H1 (cell line): ENCODE data around the gene CASZ1. TPM values are rescaled to one million over a fixed set of nuclear protein-coding genes. Genes with fewer than 3 reads are reported as not detected.

Source experiments
- CTCF ChIA-PET: fragments of 300-600 bp; sonication (Branson Sonifier 250); formaldehyde crosslinking; loops from one replicate; lab custom pipeline; 2021; ENCODE audit not compliant: partially characterized antibody; lab: Charles Lee
- POLR2A ChIA-PET: fragments of 300-600 bp; sonication (Branson Sonifier 250); formaldehyde crosslinking; loops from one replicate; lab custom pipeline; 2021; ENCODE audit warnings: inconsistent platforms; ENCODE audit not compliant: partially characterized antibody; lab: Charles Lee
- DNase-seq, 2 experiments: peaks; one replicate each; pipeline versions ENCODE4 v3.0.0 to v3.0.0-alpha.2; 2010 to 2022; ENCODE audit warnings: low spot score in 2 of 2, low read depth in 1 of 2, mixed read lengths in 1 of 2
- FAIRE-seq: peaks from 2 replicates; lab custom pipeline; 2011; peaks lifted over from hg19 to GRCh38; lab: Jason Lieb, UNC
- H2AFZ ChIP-seq: 2 replicates; pipeline ENCODE4 v1.8.1; 2012; ENCODE audit warnings: low read length, inconsistent platforms
- H2AK5ac ChIP-seq: 2 replicates; pipeline ENCODE4 v1.6.1; 2013; ENCODE audit warnings: low read depth, low read length
- H2BK120ac ChIP-seq: replicated peaks from 2 replicates; pipeline ENCODE3; 2013; ENCODE audit warnings: low read depth, low read length, inconsistent platforms
- H2BK12ac ChIP-seq: 2 replicates; pipeline ENCODE4 v1.6.1; 2013; ENCODE audit warnings: low read depth, low read length
- H2BK15ac ChIP-seq: 2 replicates; pipeline ENCODE4 v1.6.1; 2013; ENCODE audit warnings: low read length
- H2BK20ac ChIP-seq: 2 replicates; pipeline ENCODE4 v1.6.1; 2013; ENCODE audit warnings: low read length
- H2BK5ac ChIP-seq: 2 replicates; pipeline ENCODE4 v1.6.1; 2013; ENCODE audit warnings: low read depth, low read length
- H3K14ac ChIP-seq: 2 replicates; pipeline ENCODE4 v1.6.1; 2013; ENCODE audit warnings: inconsistent platforms; ENCODE audit not compliant: insufficient read length
- H3K18ac ChIP-seq: 2 replicates; pipeline ENCODE4 v1.6.1; 2013; ENCODE audit warnings: low read length; ENCODE audit errors: extremely low read depth
- H3K23ac ChIP-seq: 2 replicates; pipeline ENCODE4 v1.6.1; 2013; ENCODE audit warnings: inconsistent platforms; ENCODE audit not compliant: insufficient read length
- H3K23me2 ChIP-seq: 2 replicates; pipeline ENCODE4 v1.6.1; 2013; ENCODE audit warnings: low read depth, low read length
- H3K27ac ChIP-seq: 2 replicates; pipeline ENCODE4 v1.6.1; 2011; ENCODE audit warnings: low read depth, low read length, inconsistent platforms
- H3K27me3 ChIP-seq, 4 experiments: replicated peaks in 1 of 4; 1 replicate in 1 of 4; 2 replicates in 3 of 4; pipeline versions ENCODE4 v1.6.1 to v1.8.1; 2011 to 2013; ENCODE audit warnings: low read length in 3 of 4, mild to moderate bottlenecking in 3 of 4, inconsistent platforms in 2 of 4, mixed read lengths in 2 of 4, moderate library complexity in 1 of 4; ENCODE audit not compliant: control insufficient read depth in 3 of 4, insufficient read depth in 3 of 4; ENCODE audit errors: extremely low read depth in 1 of 4
- H3K36me3 ChIP-seq, 4 experiments: 2 replicates each; pipeline versions ENCODE4 v1.6.1 to v1.8.1; 2011 to 2013; ENCODE audit warnings: mild to moderate bottlenecking in 4 of 4, low read length in 3 of 4, moderate library complexity in 2 of 4, control low read depth in 1 of 4, inconsistent platforms in 1 of 4; ENCODE audit not compliant: insufficient read depth in 4 of 4, control insufficient read depth in 2 of 4
- H3K4ac ChIP-seq: replicated peaks from 2 replicates; pipeline ENCODE3; 2013; ENCODE audit warnings: low read length, low read depth, mixed read lengths, inconsistent platforms; ENCODE audit not compliant: insufficient read length
- H3K4me1 ChIP-seq, 4 experiments: replicated peaks in 1 of 4; 1 replicate in 1 of 4; 2 replicates in 3 of 4; pipeline versions ENCODE4 v1.6.1 to v1.8.1; 2011 to 2013; ENCODE audit warnings: low read length in 3 of 4, inconsistent platforms in 2 of 4, mixed read lengths in 1 of 4; ENCODE audit not compliant: insufficient read depth in 4 of 4, control insufficient read depth in 3 of 4
- H3K4me2 ChIP-seq, 2 experiments: 2 replicates each; pipeline versions ENCODE4 v1.6.1 to v1.8.1; 2011 to 2013; ENCODE audit warnings: low read depth in 2 of 2, low read length in 2 of 2, control low read depth in 1 of 2, inconsistent platforms in 1 of 2, mild to moderate bottlenecking in 1 of 2; ENCODE audit not compliant: insufficient read depth in 1 of 2
- H3K4me3 ChIP-seq, 4 experiments: fragments of 200-600, 300-600 bp in 1 of 4; sonication (generic), shearing (Covaris generic), sonication (Bioruptor Twin) in 1 of 4; 2 replicates each; pipeline versions ENCODE4 v1.5.1 to v1.8.1; 2011 to 2016; ENCODE audit warnings: low read length in 4 of 4, low read depth in 3 of 4, control low read depth in 2 of 4, inconsistent platforms in 2 of 4, mild to moderate bottlenecking in 2 of 4, mixed read lengths in 1 of 4, moderate library complexity in 1 of 4; ENCODE audit not compliant: insufficient read depth in 2 of 4; ENCODE audit errors: extremely low read depth in 1 of 4
- H3K56ac ChIP-seq: replicated peaks from 2 replicates; pipeline ENCODE3; 2013; ENCODE audit warnings: low read depth, mild to moderate bottlenecking, mixed read lengths, low read length, inconsistent platforms; ENCODE audit not compliant: insufficient read length
- H3K79me1 ChIP-seq: 2 replicates; pipeline ENCODE4 v1.6.1; 2013; ENCODE audit warnings: low read depth, low read length, control low read depth
- H3K79me2 ChIP-seq, 2 experiments: 2 replicates each; pipeline versions ENCODE4 v1.6.1 to v1.8.1; 2012 to 2013; ENCODE audit warnings: low read length in 2 of 2, mild to moderate bottlenecking in 2 of 2, inconsistent platforms in 1 of 2; ENCODE audit not compliant: insufficient read depth in 2 of 2, control insufficient read depth in 1 of 2
- H3K9ac ChIP-seq, 4 experiments: replicated peaks in 1 of 4; 1 replicate in 1 of 4; 2 replicates in 3 of 4; pipeline versions ENCODE4 v1.6.1 to v1.8.1; 2011 to 2013; ENCODE audit warnings: low read depth in 3 of 4, low read length in 3 of 4, control low read depth in 2 of 4, mild to moderate bottlenecking in 2 of 4, moderate library complexity in 2 of 4, inconsistent platforms in 1 of 4; ENCODE audit errors: extremely low read depth in 1 of 4
- H3K9me3 ChIP-seq, 2 experiments: 2 replicates each; pipeline versions ENCODE4 v1.6.1 to v1.8.1; 2012 to 2013; ENCODE audit warnings: mild to moderate bottlenecking in 2 of 2, moderate library complexity in 2 of 2, control low read depth in 1 of 2, inconsistent platforms in 1 of 2, low read depth in 1 of 2, low read length in 1 of 2, mixed read lengths in 1 of 2; ENCODE audit not compliant: insufficient read depth in 2 of 2
- H4K20me1 ChIP-seq, 2 experiments: replicated peaks in 1 of 2; 2 replicates each; pipeline versions ENCODE3 to v1.8.1; 2011 to 2013; ENCODE audit warnings: inconsistent platforms in 2 of 2, low read length in 2 of 2, mild to moderate bottlenecking in 1 of 2; ENCODE audit not compliant: insufficient read depth in 2 of 2, control insufficient read depth in 1 of 2
- H4K5ac ChIP-seq: 2 replicates; pipeline ENCODE4 v1.6.1; 2013; ENCODE audit warnings: low read length, low read depth, mixed read lengths, inconsistent platforms; ENCODE audit not compliant: insufficient read length
- H4K8ac ChIP-seq: 2 replicates; pipeline ENCODE4 v1.8.0; 2013; ENCODE audit warnings: mild to moderate bottlenecking, moderate library complexity, low read length, inconsistent platforms; ENCODE audit not compliant: insufficient read depth; ENCODE audit errors: extremely low read depth
- H4K91ac ChIP-seq: replicated peaks from 2 replicates; pipeline ENCODE3; 2013; ENCODE audit warnings: low read length, mixed read lengths, inconsistent platforms; ENCODE audit not compliant: insufficient read length
- BACH1 ChIP-seq: IDR thresholded peaks from 2 replicates; pipeline ENCODE4 v1.6.1; 2012; ENCODE audit warnings: low read length, improper control_type of control experiment
- CBX5 ChIP-seq: fragments of 300-800, 300-1000 bp; sonication (generic); IDR thresholded peaks from 2 replicates; pipeline ENCODE4 v1.7.1; 2016; ENCODE audit warnings: antibody characterized with exemption, low read length, low read depth
- CEBPB ChIP-seq: IDR thresholded peaks from 2 replicates; pipeline ENCODE4 v1.6.1; 2012; ENCODE audit warnings: low read depth, low read length
- CHD1 ChIP-seq: IDR thresholded peaks from 2 replicates; pipeline ENCODE4 v1.6.1; 2012; ENCODE audit warnings: low read depth, low read length, improper control_type of control experiment
- CHD2 ChIP-seq: IDR thresholded peaks from 2 replicates; pipeline ENCODE4 v1.6.1; 2012; ENCODE audit warnings: low read length, improper control_type of control experiment
- CREB1 ChIP-seq: IDR thresholded peaks from 2 replicates; pipeline ENCODE4 v1.6.1; 2012; ENCODE audit warnings: inconsistent platforms
- GABPA ChIP-seq: IDR thresholded peaks from 2 replicates; pipeline ENCODE4 v1.6.1; 2011; ENCODE audit warnings: mild to moderate bottlenecking, low read length, moderate library complexity, borderline replicate concordance; ENCODE audit not compliant: insufficient read depth
- JUN ChIP-seq: IDR thresholded peaks from 2 replicates; pipeline ENCODE4 v1.6.1; 2011; ENCODE audit warnings: low read depth, mild to moderate bottlenecking, improper control_type of control experiment, low read length
- PHF8 ChIP-seq: fragments of 200-600 bp; sonication (generic); conservative IDR thresholded peaks from 2 replicates; pipeline ENCODE4 v1.7.1; 2012; ENCODE audit warnings: low read depth, mild to moderate bottlenecking, inconsistent platforms, low read length, moderate library complexity
- RFX5 ChIP-seq: IDR thresholded peaks from 2 replicates; pipeline ENCODE4 v1.6.1; 2011; ENCODE audit warnings: low read depth, low read length, improper control_type of control experiment, borderline replicate concordance
- SIRT6 ChIP-seq: IDR thresholded peaks from one replicate; pipeline ENCODE4 v1.7.1; 2012; ENCODE audit warnings: low read length, inconsistent platforms
- SP1 ChIP-seq: IDR thresholded peaks from 2 replicates; pipeline ENCODE4 v1.6.1; 2011; ENCODE audit warnings: low read depth, low read length
- SUZ12 ChIP-seq: fragments of 200-600 bp; sonication (generic); IDR thresholded peaks from 2 replicates; pipeline ENCODE4 v1.6.1; 2012; ENCODE audit warnings: mild to moderate bottlenecking, inconsistent platforms, low read length, moderate library complexity, mixed read lengths
- WGBS, 2 experiments: shearing (Covaris generic) in 1 of 2; methylation state at CpG; one replicate each; pipeline versions ENCODE4 v1.1.6 to v1.1.7; 2013 to 2015; ENCODE audit warnings: low lambda C conversion rate in 2 of 2, mixed read lengths in 2 of 2, inconsistent platforms in 1 of 2, low coverage in 1 of 2, missing lambda C conversion rate in 1 of 2; ENCODE audit not compliant: insufficient replicate concordance in 2 of 2, insufficient coverage in 1 of 2, insufficient read length in 1 of 2; ENCODE audit errors: extremely low coverage in 1 of 2, missing lambda C conversion rate in 1 of 2; 5-methylcytosine and 5-hydroxymethylcytosine counted together
- polyA plus RNA-seq, 7 experiments: library from polyadenylated mRNA; depleted of rRNA in 3 of 7; stranded (reverse) in 5 of 7; unstranded in 2 of 7; fragments of >200 nt in 5 of 7; fragments of 200-250 nt in 2 of 7; gene quantifications; 1 replicate in 5 of 7; 2 replicates in 1 of 7; 4 replicates in 1 of 7; pipeline versions ENCODE4 v1.2.1 to v1.2.3, GENCODE V29; 2011 to 2013; ENCODE audit warnings: missing spikeins in 2 of 7, mixed read lengths in 2 of 7
- total RNA-seq: library from RNA; stranded (reverse); fragmentation: NEBNext Ultra II Directional; extraction: Animal tissue kit (Norgen Biotek cat#: 25700); gene quantifications from 2 replicates; pipeline ENCODE4 v1.2.1, GENCODE V29; 2021

The CASZ1 gene
- total and polyA plus RNA-seq, 2 of the 8 experiments (the other 6 are each of a cell fraction or from before 2014, with no cell fraction given): 4.4 to 7.7 TPM

DNA sequence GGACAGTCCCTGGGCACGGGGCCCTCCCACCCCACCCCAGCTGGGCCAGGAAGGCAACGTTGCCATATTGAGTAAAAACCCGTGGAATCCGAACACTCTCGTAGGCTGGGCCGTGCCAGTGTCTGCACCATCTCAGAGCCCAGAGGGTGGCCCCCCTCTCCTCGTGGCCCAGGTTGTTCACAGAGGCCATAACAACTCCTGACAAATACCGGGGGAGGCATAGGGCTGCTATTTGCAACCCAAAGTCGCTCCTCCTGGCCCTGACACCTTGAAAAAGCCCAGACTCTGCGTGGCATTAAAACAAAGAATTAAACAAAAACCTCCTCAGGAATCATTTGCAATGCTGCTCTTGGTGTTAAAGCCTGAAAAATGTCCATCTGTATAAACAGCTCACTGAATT is 141.4 kb downstream of the CASZ1 start:
- Histone ChIP-seq H3K56ac (no peak overlapping the region), H3K79me1 (no peaks in the 10 kb centered on the region), H3K9me3 (no peaks in the 10 kb centered on the region), H4K20me1 (peaks cover 0 to 4% of the 10 kb centered on the region in 2 experiments), H4K8ac (no peak overlapping the region), H3K23ac (no peak overlapping the region), H3K4ac (no peak overlapping the region), H4K91ac (no peak overlapping the region), H3K14ac (no peak overlapping the region), H2BK15ac (no peak overlapping the region), H3K79me2 (no peaks in the 10 kb centered on the region), H3K27ac (no peak overlapping the region), H3K36me3 (peaks cover 0 to 5% (median 2%) of the 10 kb centered on the region in 4 experiments; a peak in 4 of 8 replicates), H3K4me2 (no peak overlapping the region), H3K18ac (no peak overlapping the region), H2AK5ac (no peak overlapping the region), H2BK120ac (no peak overlapping the region), H4K5ac (no peak overlapping the region), H3K9ac (no peak overlapping the region), H3K27me3 (peaks cover 0 to 15% (median 10%) of the 10 kb centered on the region in 4 experiments; a peak in 3 of 7 replicates), H2AFZ (no peak overlapping the region), H3K4me1 (peaks cover 0 to 11% (median 5%) of the 10 kb centered on the region in 4 experiments; a peak in 5 of 7 replicates), H2BK5ac (no peak overlapping the region; the same call in 1 of the 2 replicates), H3K23me2 (no peaks in the 10 kb centered on the region; the same call in 1 of the 2 replicates), H2BK20ac (no peak overlapping the region), H3K4me3 (no peak overlapping the region), H2BK12ac (no peak overlapping the region)
- ChIA-PET CTCF (interaction anchor here (1.0 to 1.3 kb wide), 3 partner anchors 15 to 147 kb away, joined by 3 to 5 read pairs (median 3); no protein-coding TSS in a partner anchor), POLR2A (no interaction called here)
- TF ChIP-seq GABPA: no peak
- TF ChIP-seq CREB1: no peak
- no peak for TF ChIP-seq CHD1
- TF ChIP-seq CHD2: no peak
- no peak for TF ChIP-seq SIRT6
- no peak for TF ChIP-seq RFX5
- no peak for TF ChIP-seq JUN
- no peak for TF ChIP-seq PHF8
- TF ChIP-seq CBX5: no peak
- no peak for TF ChIP-seq SUZ12
- TF ChIP-seq BACH1: no peak
- no peak for TF ChIP-seq SP1
- no peak for TF ChIP-seq CEBPB
- DNase-seq (no peak), FAIRE-seq (no peak)
- 96% methylated on average over 8 of the region's 10 CpGs; no CpG with 5 or more reads in 1 of the 2 experiments for whole genome bisulfite sequencing, 2 experiments
